PC-3 (cell line): Measurements from ENCODE around the gene RNF212B. TPM values are rescaled to one million over a fixed set of nuclear protein-coding genes. Genes with fewer than 3 reads are reported as not detected.
"Not testable (repeated sequence)": the region's sequence is repeated elsewhere in the genome, so short reads cannot be mapped to it uniquely, and the experiment has no call there.

ENCODE experiments used
- ATAC-seq: fragments of 200-7000 bp; cut with Tn5 transposase; 2 replicates; pipeline ENCODE4 v1.9.1; 2020; ENCODE audit warnings: mild to moderate bottlenecking, moderate library complexity
- BruUV-seq: library from RNA; stranded (reverse); fragments of 400-500 nt; replicated peaks from 2 replicates; lab custom pipeline; 2021; lab: Mats Ljungman, UMichigan
- CTCF ChIA-PET: fragments of 300-600 bp; sonication (Branson Sonifier 250); formaldehyde crosslinking; loops from one replicate; lab custom pipeline; 2022; ENCODE audit warnings: antibody characterized with exemption; lab: Charles Lee
- POLR2A ChIA-PET: fragments of 300-600 bp; sonication (Branson Sonifier 250); formaldehyde crosslinking; loops from one replicate; lab custom pipeline; 2022; ENCODE audit warnings: antibody characterized with exemption; ENCODE audit not compliant: unreplicated experiment; lab: Charles Lee
- DNase-seq: peaks from one replicate; pipeline ENCODE4 v3.0.0-alpha.2; 2015
- H2AFZ ChIP-seq: fragments of 300-600 bp; sonication (generic); 2 replicates; pipeline ENCODE4 v1.6.0; 2016; ENCODE audit warnings: antibody characterized with exemption, low read length
- H3F3A ChIP-seq: fragments of 300-600 bp; sonication (generic); one replicate; pipeline ENCODE4 v1.6.0; 2017; ENCODE audit warnings: antibody characterized with exemption, low read length, control low read depth, mild to moderate bottlenecking; ENCODE audit not compliant: unreplicated experiment
- H3K27ac ChIP-seq: fragments of 300-600 bp; sonication (generic); 2 replicates; pipeline ENCODE4 v1.5.1; 2016; ENCODE audit warnings: mild to moderate bottlenecking, low read length
- H3K27me3 ChIP-seq: fragments of 300-600 bp; sonication (generic); 2 replicates; pipeline ENCODE4 v1.6.1; 2016; ENCODE audit warnings: low read length, mixed read lengths
- H3K36me3 ChIP-seq: fragments of 300-600 bp; sonication (generic); 2 replicates; pipeline ENCODE4 v1.6.1; 2016; ENCODE audit warnings: low read depth, mixed run types, low read length, mixed read lengths
- H3K4me1 ChIP-seq: fragments of 300-600 bp; sonication (generic); 2 replicates; pipeline ENCODE4 v1.5.1; 2016; ENCODE audit warnings: low read length; ENCODE audit not compliant: insufficient read depth
- H3K4me2 ChIP-seq: fragments of 300-600 bp; sonication (generic); 2 replicates; pipeline ENCODE4 v1.6.0; 2016; ENCODE audit warnings: low read length
- H3K4me3 ChIP-seq: fragments of 300-600 bp; sonication (generic); 2 replicates; pipeline ENCODE4 v1.5.1; 2016; ENCODE audit warnings: mild to moderate bottlenecking, low read length, mixed read lengths
- H3K79me2 ChIP-seq: fragments of 300-600 bp; sonication (generic); 2 replicates; pipeline ENCODE4 v1.6.1; 2017; ENCODE audit warnings: low read length, mixed read lengths
- H3K9ac ChIP-seq: fragments of 300-600 bp; sonication (generic); 2 replicates; pipeline ENCODE4 v1.6.0; 2016; ENCODE audit warnings: mild to moderate bottlenecking, low read length
- H3K9me2 ChIP-seq: fragments of 300-600 bp; sonication (generic); replicated peaks from 2 replicates; pipeline ENCODE4 v1.6.1; 2016; ENCODE audit warnings: mixed run types, low read length, mixed read lengths
- H3K9me3 ChIP-seq: fragments of 300-600 bp; sonication (generic); 2 replicates; pipeline ENCODE4 v1.6.1; 2016; ENCODE audit warnings: low read length, mixed read lengths
- H4K20me1 ChIP-seq: fragments of 300-600 bp; sonication (generic); 2 replicates; pipeline ENCODE4 v1.6.1; 2016; ENCODE audit warnings: low read length, mixed read lengths
- EZH2 ChIP-seq: fragments of 300-600 bp; sonication (generic); IDR thresholded peaks from one replicate; pipeline ENCODE4 v1.6.1; 2017; ENCODE audit warnings: antibody characterized with exemption, mild to moderate bottlenecking, low read length; ENCODE audit not compliant: unreplicated experiment
- EZH2phosphoT487 ChIP-seq: fragments of 300-600 bp; sonication (generic); IDR thresholded peaks from 2 replicates; pipeline ENCODE4 v1.6.1; 2018; ENCODE audit warnings: mild to moderate bottlenecking, antibody characterized with exemption, low read length, borderline replicate concordance
- intact Hi-C: fragments of 100-400 bp; cut with micrococcal nuclease; formaldehyde crosslinking; loops from 2 replicates; pipeline ENCODE4 v1.9.0; 2023
- total RNA-seq: library from RNA; depleted of rRNA; stranded (reverse); fragments of >200 nt; gene quantifications from 2 replicates; pipeline ENCODE4 v1.2.3, GENCODE V29; 2014
- TF ChIP-seq, protein P1 (sequence below): fragments of 300-600 bp; sonication (generic); conservative IDR thresholded peaks from 2 replicates; pipeline ENCODE4 v1.5.1; 2017; ENCODE audit warnings: antibody characterized with exemption, low read depth, mild to moderate bottlenecking, low read length

The RNF212B gene
- total RNA-seq, 1 experiment from 2014 or later = not detected

DNA sequence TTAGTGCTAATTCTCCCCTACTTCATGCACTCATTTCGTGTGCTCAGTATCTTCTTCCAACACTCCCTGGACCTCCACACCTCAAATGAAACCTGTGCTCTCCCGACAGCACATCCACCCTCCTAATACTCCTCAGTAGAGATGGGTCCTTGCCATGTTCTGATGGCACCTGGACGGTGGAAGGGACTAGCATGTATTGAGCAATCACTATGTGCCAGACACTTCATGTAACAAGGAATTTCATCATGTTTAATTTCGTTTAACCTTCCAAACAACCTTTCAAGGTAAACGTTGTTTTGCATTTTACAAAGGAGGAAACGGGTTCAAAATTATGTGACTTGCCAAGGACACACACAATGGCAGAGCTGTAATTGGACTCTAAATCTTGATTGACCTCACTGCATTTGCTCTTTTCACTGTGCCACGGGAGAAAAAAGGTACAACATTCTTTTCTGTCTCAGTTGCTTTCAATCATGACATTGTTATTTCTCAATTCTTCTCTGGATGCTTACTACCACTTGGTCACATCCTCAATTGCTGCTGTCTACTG, 42.1 kb upstream of the RNF212B start:
- H3K4me3 ChIP-seq = no peak overlapping the region
- intact Hi-C loops = no loop called here
- CTCF ChIA-PET = no interaction called here
- H3K27me3 ChIP-seq = peaks cover 15% of the 10 kb centered on the region
- DNase-seq = no peak
- no peak for TF ChIP-seq EZH2
- TF ChIP-seq EZH2phosphoT487 = no peak
- TF ChIP-seq, protein P1, sequence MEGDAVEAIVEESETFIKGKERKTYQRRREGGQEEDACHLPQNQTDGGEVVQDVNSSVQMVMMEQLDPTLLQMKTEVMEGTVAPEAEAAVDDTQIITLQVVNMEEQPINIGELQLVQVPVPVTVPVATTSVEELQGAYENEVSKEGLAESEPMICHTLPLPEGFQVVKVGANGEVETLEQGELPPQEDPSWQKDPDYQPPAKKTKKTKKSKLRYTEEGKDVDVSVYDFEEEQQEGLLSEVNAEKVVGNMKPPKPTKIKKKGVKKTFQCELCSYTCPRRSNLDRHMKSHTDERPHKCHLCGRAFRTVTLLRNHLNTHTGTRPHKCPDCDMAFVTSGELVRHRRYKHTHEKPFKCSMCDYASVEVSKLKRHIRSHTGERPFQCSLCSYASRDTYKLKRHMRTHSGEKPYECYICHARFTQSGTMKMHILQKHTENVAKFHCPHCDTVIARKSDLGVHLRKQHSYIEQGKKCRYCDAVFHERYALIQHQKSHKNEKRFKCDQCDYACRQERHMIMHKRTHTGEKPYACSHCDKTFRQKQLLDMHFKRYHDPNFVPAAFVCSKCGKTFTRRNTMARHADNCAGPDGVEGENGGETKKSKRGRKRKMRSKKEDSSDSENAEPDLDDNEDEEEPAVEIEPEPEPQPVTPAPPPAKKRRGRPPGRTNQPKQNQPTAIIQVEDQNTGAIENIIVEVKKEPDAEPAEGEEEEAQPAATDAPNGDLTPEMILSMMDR = no peak
- ATAC-seq = no peak
- H3K79me2 ChIP-seq = no peaks in the 10 kb centered on the region
- no peak overlapping the region for H3K9ac ChIP-seq
- no peak overlapping the region for H3K4me2 ChIP-seq
- H3F3A ChIP-seq = no peaks in the 10 kb centered on the region
- H2AFZ ChIP-seq = no peak overlapping the region
- H4K20me1 ChIP-seq = no peaks in the 10 kb centered on the region
- no peaks in the 10 kb centered on the region for H3K9me2 ChIP-seq
- POLR2A ChIA-PET = no interaction called here
- no TSS peak for BruUV-seq
- H3K36me3 ChIP-seq = no peaks in the 10 kb centered on the region
- H3K27ac ChIP-seq = no peak overlapping the region
- H3K9me3 ChIP-seq = no peaks in the 10 kb centered on the region
- H3K4me1 ChIP-seq = no peaks in the 10 kb centered on the region

DNA sequence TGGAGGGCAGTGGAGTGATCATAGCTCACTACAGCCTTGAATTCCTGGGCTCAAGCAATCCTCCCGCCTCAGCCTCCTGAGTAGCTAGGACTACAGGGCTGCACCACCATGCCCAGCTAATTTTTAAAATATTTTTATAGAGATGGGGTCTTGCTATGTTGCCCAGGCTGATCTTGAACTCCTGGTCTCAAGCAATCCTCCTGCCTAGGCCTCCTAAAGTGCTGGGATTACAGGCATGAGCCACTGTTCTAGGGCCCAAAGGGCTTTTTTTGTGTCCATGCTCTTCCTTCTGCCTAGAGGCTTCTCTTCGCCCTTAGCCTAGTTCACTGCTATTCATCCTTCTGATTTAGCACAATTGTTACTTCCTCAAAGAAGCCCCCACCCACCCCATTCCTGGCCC, 41.2 kb upstream of the RNF212B start:
- H3K4me1 ChIP-seq, intact Hi-C loops, POLR2A ChIA-PET, BruUV-seq, H3F3A ChIP-seq, H3K4me2 ChIP-seq, H3K4me3 ChIP-seq, H3K27ac ChIP-seq, H3K9me2 ChIP-seq, H3K36me3 ChIP-seq, CTCF ChIA-PET, H2AFZ ChIP-seq, ATAC-seq, H4K20me1 ChIP-seq, H3K9ac ChIP-seq, H3K79me2 ChIP-seq, DNase-seq, H3K9me3 ChIP-seq: not testable (repeated sequence)
- peaks cover 15% of the 10 kb centered on the region for H3K27me3 ChIP-seq

DNA sequence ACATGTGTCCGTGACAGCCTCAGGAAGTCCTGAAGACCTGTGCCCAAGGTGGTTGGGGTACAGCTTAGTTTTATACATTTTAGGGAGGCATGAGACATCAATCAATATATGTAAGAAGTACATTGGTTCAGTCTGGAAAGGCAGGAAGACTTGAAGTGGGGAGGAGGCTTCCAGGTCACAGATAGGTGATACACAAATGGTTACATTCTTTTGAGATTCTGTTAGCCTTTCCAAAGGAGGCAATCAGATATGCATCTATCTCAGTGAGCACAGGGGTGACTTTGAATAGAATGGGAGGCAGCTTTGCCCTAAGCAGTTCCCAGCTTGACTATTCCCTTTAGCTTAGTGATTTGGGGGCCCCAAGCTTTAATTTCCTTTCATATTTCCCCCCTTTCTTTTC, 38.6 kb upstream of the RNF212B start:
- H3K27me3 ChIP-seq = peaks cover 11% of the 10 kb centered on the region
- H3K4me1 ChIP-seq, H3K79me2 ChIP-seq, DNase-seq, H3K9me2 ChIP-seq, H2AFZ ChIP-seq, POLR2A ChIA-PET, H3F3A ChIP-seq, H3K9ac ChIP-seq, H3K4me2 ChIP-seq, intact Hi-C loops, H3K36me3 ChIP-seq, BruUV-seq, H3K9me3 ChIP-seq, H4K20me1 ChIP-seq, H3K4me3 ChIP-seq, H3K27ac ChIP-seq, ATAC-seq, CTCF ChIA-PET: not testable (repeated sequence)

DNA sequence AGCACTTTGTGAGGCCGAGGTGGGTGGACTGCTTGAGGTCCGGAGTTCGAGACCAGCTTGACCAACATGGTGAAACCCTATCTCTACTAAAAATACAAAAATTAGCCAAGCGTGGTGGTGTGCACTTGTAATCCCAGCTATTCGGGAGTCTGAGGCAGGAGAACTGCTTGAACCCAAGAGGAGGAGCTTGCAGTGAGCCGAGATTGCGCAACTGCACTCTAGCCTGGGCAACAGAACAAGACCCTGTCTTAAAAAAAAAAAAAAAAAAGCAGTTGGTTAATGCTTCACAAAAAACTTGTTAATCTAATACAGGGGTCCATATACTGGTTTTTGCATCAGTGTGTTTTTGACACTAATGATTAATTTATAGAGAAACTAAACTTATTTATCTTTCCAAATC, 35.7 kb upstream of the RNF212B start:
- H3K9me3 ChIP-seq = no peaks in the 10 kb centered on the region
- ChIA-PET POLR2A (no interaction called here), CTCF (no interaction called here)
- H3K9ac ChIP-seq = no peak overlapping the region
- intact Hi-C loops = no loop called here
- H4K20me1 ChIP-seq = no peaks in the 10 kb centered on the region
- H3K79me2 ChIP-seq = no peaks in the 10 kb centered on the region
- H3K27ac ChIP-seq = no peak overlapping the region
- H3K27me3 ChIP-seq = 0 out of 2 replicates have a peak, but pooled peaks cover 8% of the 10 kb centered on the region
- H3K36me3 ChIP-seq = no peaks in the 10 kb centered on the region
- ATAC-seq = no peak
- no peak overlapping the region for H3K4me3 ChIP-seq
- H3K9me2 ChIP-seq = no peaks in the 10 kb centered on the region
- no peak overlapping the region for H2AFZ ChIP-seq
- no peak for DNase-seq
- H3F3A ChIP-seq = no peaks in the 10 kb centered on the region
- no peaks in the 10 kb centered on the region for H3K4me1 ChIP-seq
- H3K4me2 ChIP-seq = no peak overlapping the region
- TF ChIP-seq EZH2 = no peak
- TF ChIP-seq EZH2phosphoT487 = no peak
- TF ChIP-seq, protein P1 = no peak
- no TSS peak for BruUV-seq
